IMR-90 (cell line): ENCODE data around the gene XRCC5. TPM values are rescaled to one million over a fixed set of nuclear protein-coding genes. Genes with fewer than 3 reads are reported as not detected.

Experiments
- ATAC-seq: fragments of 200-7000 bp; cut with Tn5 transposase; 2 replicates; pipeline ENCODE4 v1.9.1; 2020; ENCODE audit warnings: low read depth, mild to moderate bottlenecking, moderate library complexity
- BruUV-seq: library from RNA; stranded (reverse); fragments of 400-500 nt; replicated peaks from 2 replicates; lab custom pipeline; 2021; lab: Mats Ljungman, UMichigan
- CTCF ChIA-PET: fragments of 300-600 bp; formaldehyde crosslinking; extraction: SDS; loops from one replicate; lab custom pipeline; 2021; ENCODE audit warnings: antibody characterized with exemption; lab: Yijun Ruan, JAX
- POLR2A ChIA-PET: fragments of 300-600 bp; sonication (Branson Sonifier 250); formaldehyde crosslinking; loops from one replicate; lab custom pipeline; 2022; ENCODE audit warnings: antibody characterized with exemption; ENCODE audit not compliant: unreplicated experiment; lab: Charles Lee
- DNase-seq: peaks from one replicate; pipeline ENCODE4 v3.0.0; 2013
- H2AFZ ChIP-seq: replicated peaks from 2 replicates; pipeline ENCODE3; 2013; ENCODE audit warnings: low read length, mild to moderate bottlenecking; ENCODE audit not compliant: poor library complexity
- H2AK5ac ChIP-seq: 2 replicates; pipeline ENCODE4 v1.6.1; 2013; ENCODE audit warnings: low read depth, low read length, inconsistent platforms
- H2AK9ac ChIP-seq: replicated peaks from 2 replicates; pipeline ENCODE3; 2013; ENCODE audit warnings: mild to moderate bottlenecking, low read depth, low read length, moderate library complexity; ENCODE audit not compliant: poor library complexity
- H2BK120ac ChIP-seq: 2 replicates; pipeline ENCODE4 v1.6.1; 2013; ENCODE audit warnings: low read depth, low read length, inconsistent platforms
- H2BK15ac ChIP-seq: 3 replicates; pipeline ENCODE4 v1.6.1; 2013; ENCODE audit warnings: low read depth, low read length, inconsistent platforms
- H2BK20ac ChIP-seq: 2 replicates; pipeline ENCODE4 v1.6.1; 2013; ENCODE audit warnings: low read depth, mild to moderate bottlenecking, inconsistent platforms, low read length, moderate library complexity
- H2BK5ac ChIP-seq: 2 replicates; pipeline ENCODE4 v1.6.1; 2013; ENCODE audit warnings: mild to moderate bottlenecking, low read depth, low read length, inconsistent platforms; ENCODE audit not compliant: poor library complexity, severe bottlenecking
- H3K14ac ChIP-seq: replicated peaks from 2 replicates; pipeline ENCODE4 v1.6.1; 2013; ENCODE audit warnings: low read depth, low read length, inconsistent platforms
- H3K18ac ChIP-seq: 2 replicates; pipeline ENCODE4 v1.6.1; 2013; ENCODE audit warnings: low read depth, low read length, control low read depth
- H3K23ac ChIP-seq: 2 replicates; pipeline ENCODE4 v1.6.1; 2013; ENCODE audit warnings: low read depth, low read length, inconsistent platforms
- H3K27ac ChIP-seq: 2 replicates; pipeline ENCODE4 v1.5.1; 2013; ENCODE audit warnings: mild to moderate bottlenecking, control low read depth, low read length; ENCODE audit not compliant: insufficient read depth
- H3K27me3 ChIP-seq: 2 replicates; pipeline ENCODE4 v1.6.1; 2013; ENCODE audit warnings: low read length; ENCODE audit not compliant: control insufficient read depth, insufficient read depth
- H3K36me3 ChIP-seq: 2 replicates; pipeline ENCODE4 v1.6.1; 2013; ENCODE audit warnings: low read length, mixed read lengths; ENCODE audit not compliant: control insufficient read depth, insufficient read depth
- H3K4ac ChIP-seq: 2 replicates; pipeline ENCODE4 v1.6.1; 2013; ENCODE audit warnings: low read depth, low read length, inconsistent platforms
- H3K4me1 ChIP-seq: 2 replicates; pipeline ENCODE4 v1.6.1; 2013; ENCODE audit warnings: low read length, mixed read lengths; ENCODE audit not compliant: control insufficient read depth, insufficient read depth
- H3K4me2 ChIP-seq: 2 replicates; pipeline ENCODE4 v1.6.1; 2013; ENCODE audit warnings: low read depth, mild to moderate bottlenecking, control low read depth, low read length, moderate library complexity
- H3K4me3 ChIP-seq: 2 replicates; pipeline ENCODE4 v1.5.1; 2013; ENCODE audit warnings: low read depth, mild to moderate bottlenecking, control low read depth, low read length, moderate library complexity; ENCODE audit not compliant: insufficient read depth
- H3K56ac ChIP-seq: 2 replicates; pipeline ENCODE4 v1.6.1; 2013; ENCODE audit warnings: low read length, inconsistent platforms; ENCODE audit not compliant: insufficient read depth; ENCODE audit errors: extremely low read depth
- H3K79me1 ChIP-seq, 2 experiments: 2 replicates each; pipeline ENCODE4 v1.6.1; 2013; ENCODE audit warnings: low read length in 2 of 2, inconsistent platforms in 1 of 2, low read depth in 1 of 2
- H3K9ac ChIP-seq: 2 replicates; pipeline ENCODE4 v1.6.1; 2013; ENCODE audit warnings: low read depth, low read length, control low read depth
- H3K9me1 ChIP-seq: 2 replicates; pipeline ENCODE4 v1.6.1; 2013; ENCODE audit warnings: low read length, inconsistent platforms; ENCODE audit not compliant: insufficient read depth
- H3K9me3 ChIP-seq: 2 replicates; pipeline ENCODE4 v1.6.1; 2013; ENCODE audit warnings: low read length; ENCODE audit not compliant: control insufficient read depth, insufficient read depth
- H4K20me1 ChIP-seq: 2 replicates; pipeline ENCODE4 v1.6.1; 2013; ENCODE audit warnings: low read length, inconsistent platforms; ENCODE audit not compliant: insufficient read depth
- H4K5ac ChIP-seq: 2 replicates; pipeline ENCODE4 v1.6.1; 2013; ENCODE audit warnings: mild to moderate bottlenecking, low read depth, low read length, control low read depth
- H4K8ac ChIP-seq, 2 experiments: 2 replicates each; pipeline ENCODE4 v1.6.1; 2013; ENCODE audit warnings: low read depth in 2 of 2, low read length in 2 of 2, control low read depth in 1 of 2, inconsistent platforms in 1 of 2
- H4K91ac ChIP-seq: 2 replicates; pipeline ENCODE4 v1.6.1; 2013; ENCODE audit warnings: low read depth, low read length, inconsistent platforms; ENCODE audit not compliant: insufficient read depth
- BHLHE40 ChIP-seq: fragments of 150-350 bp; IDR thresholded peaks from 2 replicates; pipeline ENCODE4 v1.6.1; 2016; ENCODE audit warnings: mild to moderate bottlenecking, low read depth, low read length
- CEBPB ChIP-seq: IDR thresholded peaks from 2 replicates; pipeline ENCODE4 v1.6.1; 2012; ENCODE audit warnings: low read depth, low read length, improper control_type of control experiment
- CHD1 ChIP-seq: IDR thresholded peaks from 2 replicates; pipeline ENCODE4 v1.6.1; 2012; ENCODE audit warnings: low read depth, low read length, improper control_type of control experiment
- CTCF ChIP-seq: conservative IDR thresholded peaks from 2 replicates; pipeline ENCODE4 v1.5.1; 2012; ENCODE audit warnings: mild to moderate bottlenecking, low read depth, low read length, improper control_type of control experiment
- ELK1 ChIP-seq: fragments of 150-350 bp; IDR thresholded peaks from 2 replicates; pipeline ENCODE4 v1.6.1; 2016; ENCODE audit warnings: low read depth, mild to moderate bottlenecking, low read length, moderate library complexity, borderline replicate concordance
- FOS ChIP-seq: fragments of 150-350 bp; IDR thresholded peaks from 2 replicates; pipeline ENCODE4 v1.6.1; 2016; ENCODE audit warnings: low read depth, low read length
- MAFK ChIP-seq: IDR thresholded peaks from 2 replicates; pipeline ENCODE4 v1.6.1; 2012; ENCODE audit warnings: low read depth, low read length, improper control_type of control experiment
- MAZ ChIP-seq: IDR thresholded peaks from 2 replicates; pipeline ENCODE4 v1.6.1; 2012; ENCODE audit warnings: low read depth, mild to moderate bottlenecking, low read length, improper control_type of control experiment, moderate library complexity, borderline replicate concordance
- MXI1 ChIP-seq: IDR thresholded peaks from 2 replicates; pipeline ENCODE4 v1.6.1; 2012; ENCODE audit warnings: low read depth, mild to moderate bottlenecking, low read length, moderate library complexity, borderline replicate concordance
- NFE2L2 ChIP-seq: fragments of 150-350 bp; IDR thresholded peaks from 2 replicates; pipeline ENCODE4 v1.6.1; 2016; ENCODE audit warnings: low read depth, mild to moderate bottlenecking, low read length
- POLR2A ChIP-seq: IDR thresholded peaks from 2 replicates; pipeline ENCODE4 v1.6.1; 2012; ENCODE audit warnings: mild to moderate bottlenecking, low read depth, low read length
- RAD21 ChIP-seq: IDR thresholded peaks from 2 replicates; pipeline ENCODE4 v1.6.1; 2012; ENCODE audit warnings: low read length, improper control_type of control experiment
- RCOR1 ChIP-seq: IDR thresholded peaks from 2 replicates; pipeline ENCODE4 v1.6.1; 2012; ENCODE audit warnings: mild to moderate bottlenecking, low read length, improper control_type of control experiment; ENCODE audit not compliant: insufficient replicate concordance
- RFX5 ChIP-seq: IDR thresholded peaks from 2 replicates; pipeline ENCODE4 v1.8.0; 2012; ENCODE audit warnings: low read depth, mild to moderate bottlenecking, low read length, moderate library complexity
- SMC3 ChIP-seq: fragments of 150-350 bp; IDR thresholded peaks from 2 replicates; pipeline ENCODE4 v1.6.1; 2016; ENCODE audit warnings: low read depth, mild to moderate bottlenecking, antibody characterized with exemption, low read length, moderate library complexity
- USF2 ChIP-seq: fragments of 150-350 bp; IDR thresholded peaks from 2 replicates; pipeline ENCODE4 v1.6.1; 2017; ENCODE audit warnings: mild to moderate bottlenecking, antibody characterized with exemption, low read length, low read depth
- WGBS, 2 experiments: methylation state at CpG; one replicate each; pipeline versions ENCODE4 v1.1.5 to v1.1.7; 2013; ENCODE audit warnings: missing lambda C conversion rate in 2 of 2; ENCODE audit not compliant: insufficient read length in 1 of 2; ENCODE audit errors: extremely low coverage in 2 of 2; 5-methylcytosine and 5-hydroxymethylcytosine counted together
- dilution Hi-C: fragments of 300-500 bp; cut with HindIII; formaldehyde crosslinking; loops from one replicate; pipeline ENCODE4 v1.14.3; 2018; ENCODE audit warnings: low sequenced_read_pairs; ENCODE audit not compliant: unreplicated experiment
- in situ Hi-C: fragments of 300-500 bp; cut with MboI; formaldehyde crosslinking; loops from 3 replicates; pipeline ENCODE4 v1.14.3; 2019; ENCODE audit warnings: low sequenced_read_pairs, inconsistent platforms, mixed read lengths
- intact Hi-C: fragments of 100-400 bp; cut with micrococcal nuclease; formaldehyde crosslinking; loops from 2 replicates; pipeline ENCODE4 v1.10.0; 2022
- polyA plus RNA-seq, 3 experiments: library from polyadenylated mRNA; depleted of rRNA; stranded (reverse); fragments of >200 nt; gene quantifications; 2 replicates each; pipeline ENCODE4 v1.2.3, GENCODE V29; 2012; ENCODE audit warnings: low replicate concordance in 1 of 3
- total RNA-seq: library from RNA; depleted of rRNA; stranded (reverse); fragments of >200 nt; gene quantifications from 2 replicates; pipeline ENCODE4 v1.2.3, GENCODE V29; 2012

Gene XRCC5
- total and polyA plus RNA-seq, 2 of the 4 experiments (the other 2 are of a cell fraction), result 144 to 509 TPM

- in situ Hi-C loops (no loop called here), dilution Hi-C loops (no loop called here), intact Hi-C loops (no loop called here)
- H4K91ac ChIP-seq, result no peak overlapping the region
- no peak overlapping the region for H2BK120ac ChIP-seq
- TF ChIP-seq RFX5 (no peak), FOS (no peak), CEBPB (no peak), POLR2A (no peak), NFE2L2 (no peak), CHD1 (no peak), MXI1 (no peak), SMC3 (no peak), USF2 (no peak), RAD21 (no peak), ELK1 (no peak), RCOR1 (no peak), MAFK (no peak), MAZ (no peak), CTCF (no peak), BHLHE40 (no peak)
- no peak overlapping the region for H2AK5ac ChIP-seq
- H2BK15ac ChIP-seq, result no peak overlapping the region
- H2AK9ac ChIP-seq, result no peak overlapping the region
- peaks cover 12% of the 10 kb centered on the region; the same call in 1 of the 2 replicates for H3K9me1 ChIP-seq
- DNase-seq (no peak), ATAC-seq (no peak)
- H2BK5ac ChIP-seq, result no peak overlapping the region
- H3K56ac ChIP-seq, result no peak overlapping the region
- H3K14ac ChIP-seq, result no peak overlapping the region
- no TSS peak for BruUV-seq
- H3K27me3 ChIP-seq, result no peaks in the 10 kb centered on the region
- peaks cover 30 to 55% of the 10 kb centered on the region in 2 experiments for H3K79me1 ChIP-seq
- H2AFZ ChIP-seq, result no peak overlapping the region
- H4K5ac ChIP-seq, result no peak overlapping the region
- peaks cover 4% of the 10 kb centered on the region; the same call in 1 of the 2 replicates for H4K20me1 ChIP-seq
- H3K4me1 ChIP-seq, result peaks cover 6% of the 10 kb centered on the region
- no peak overlapping the region for H3K4me3 ChIP-seq
- no peak overlapping the region for H3K23ac ChIP-seq
- ChIA-PET POLR2A (no interaction called here), CTCF (no interaction called here)
- no peaks in the 10 kb centered on the region for H3K9me3 ChIP-seq
- peaks cover 20% of the 10 kb centered on the region for H3K36me3 ChIP-seq
- H2BK20ac ChIP-seq, result no peak overlapping the region
- H3K4ac ChIP-seq, result no peak overlapping the region
- no peak overlapping the region for H4K8ac ChIP-seq
- 100% methylated on average over 1 of the region's 4 CpGs; no CpG with 5 or more reads in 1 of the 2 experiments for WGBS, 2 experiments
- no peak overlapping the region for H3K27ac ChIP-seq
- H3K9ac ChIP-seq, result no peak overlapping the region
- H3K4me2 ChIP-seq, result no peak overlapping the region
- H3K18ac ChIP-seq, result no peak overlapping the region
Observed at GRCh38 chr2:216194561-216194960, 85.4 kb downstream of the XRCC5 start.
